Measurements from ENCODE around the gene EP300. TPM values are rescaled to one million over a fixed set of nuclear protein-coding genes. Genes with fewer than 3 reads are reported as not detected.

EP300 gene
- total RNA-seq, 3 donors from 2014 or later = 61.7 to 92.1 (median 88.1) TPM

DNA sequence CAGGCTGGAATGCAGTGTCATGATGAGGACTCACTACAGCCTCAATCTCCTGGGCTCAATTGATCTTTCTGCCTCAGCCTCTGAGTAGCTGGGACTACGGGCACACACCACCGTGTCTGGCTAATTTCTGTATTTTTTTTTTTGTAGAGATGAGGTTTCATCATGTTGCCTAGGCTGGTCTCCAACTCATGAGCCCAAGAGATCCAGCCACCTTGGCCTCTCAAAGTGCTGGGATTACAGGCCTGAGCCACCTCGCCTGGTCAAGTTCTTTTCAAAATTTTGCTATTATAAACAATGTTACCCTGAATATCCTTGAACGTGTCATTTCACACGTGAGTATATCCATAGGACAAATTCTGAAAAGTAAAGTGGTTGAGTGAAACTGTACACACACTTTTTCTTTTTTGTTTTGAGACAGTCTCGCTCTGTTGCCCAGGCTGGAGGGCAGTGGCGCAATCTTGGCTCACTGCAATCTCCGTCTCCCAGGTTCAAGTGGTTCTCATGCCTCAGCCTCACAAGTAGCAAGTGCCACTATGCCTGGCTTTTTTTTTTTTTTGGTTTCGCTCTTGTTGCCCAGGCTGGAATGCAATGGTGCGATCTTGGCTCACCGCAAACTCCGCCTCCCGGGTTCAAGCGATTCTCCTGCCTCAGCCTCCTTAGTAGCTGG is 21.6 kb upstream of the EP300 start:
- no peaks in the 10 kb centered on the region for H3K4me1 ChIP-seq (ENCODE audit: low read depth)
- H3K36me3 ChIP-seq (ENCODE audit: low read depth) = no peaks in the 10 kb centered on the region
- intact Hi-C loops (cut with DNase I, micrococcal nuclease) = no loop called here
- DNase-seq (no peak), ATAC-seq (no peak)
- no peak overlapping the region for H3K4me3 ChIP-seq
- no peaks in the 10 kb centered on the region for H3K9me3 ChIP-seq
- TF ChIP-seq, protein P1, sequence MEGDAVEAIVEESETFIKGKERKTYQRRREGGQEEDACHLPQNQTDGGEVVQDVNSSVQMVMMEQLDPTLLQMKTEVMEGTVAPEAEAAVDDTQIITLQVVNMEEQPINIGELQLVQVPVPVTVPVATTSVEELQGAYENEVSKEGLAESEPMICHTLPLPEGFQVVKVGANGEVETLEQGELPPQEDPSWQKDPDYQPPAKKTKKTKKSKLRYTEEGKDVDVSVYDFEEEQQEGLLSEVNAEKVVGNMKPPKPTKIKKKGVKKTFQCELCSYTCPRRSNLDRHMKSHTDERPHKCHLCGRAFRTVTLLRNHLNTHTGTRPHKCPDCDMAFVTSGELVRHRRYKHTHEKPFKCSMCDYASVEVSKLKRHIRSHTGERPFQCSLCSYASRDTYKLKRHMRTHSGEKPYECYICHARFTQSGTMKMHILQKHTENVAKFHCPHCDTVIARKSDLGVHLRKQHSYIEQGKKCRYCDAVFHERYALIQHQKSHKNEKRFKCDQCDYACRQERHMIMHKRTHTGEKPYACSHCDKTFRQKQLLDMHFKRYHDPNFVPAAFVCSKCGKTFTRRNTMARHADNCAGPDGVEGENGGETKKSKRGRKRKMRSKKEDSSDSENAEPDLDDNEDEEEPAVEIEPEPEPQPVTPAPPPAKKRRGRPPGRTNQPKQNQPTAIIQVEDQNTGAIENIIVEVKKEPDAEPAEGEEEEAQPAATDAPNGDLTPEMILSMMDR (IDR thresholded peaks at IDR 0.05) = no peak

DNA sequence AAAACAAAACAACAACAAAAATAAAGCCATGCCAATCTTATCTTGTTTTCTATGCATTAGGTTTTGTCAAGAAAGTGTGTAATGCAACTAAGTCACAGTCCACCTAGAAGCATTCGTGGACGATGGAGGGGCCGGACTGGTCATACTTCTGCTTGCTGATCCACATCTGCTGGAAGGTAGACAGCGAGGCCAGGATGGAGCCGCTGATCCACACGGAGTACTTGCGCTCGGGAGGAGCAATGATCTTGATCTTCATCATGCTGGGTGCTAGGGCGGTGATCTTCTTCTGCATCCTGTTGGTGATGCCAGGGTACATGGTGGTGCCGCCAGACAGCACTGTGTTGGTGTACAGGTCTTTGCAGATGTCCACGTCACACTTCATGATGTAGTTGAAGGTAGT is 18.3 kb upstream of the EP300 start:
- Histone ChIP-seq H3K36me3 (ENCODE audit: low read depth) (no peaks in the 10 kb centered on the region), H3K9me3 (no peaks in the 10 kb centered on the region), H3K4me3 (no peak overlapping the region), H3K4me1 (ENCODE audit: low read depth) (no peaks in the 10 kb centered on the region)
- intact Hi-C loops (cut with DNase I, micrococcal nuclease) = no loop called here
- TF ChIP-seq, protein P1 (IDR thresholded peaks at IDR 0.05) = no peak
- DNase-seq (no peak), ATAC-seq (no peak)

DNA sequence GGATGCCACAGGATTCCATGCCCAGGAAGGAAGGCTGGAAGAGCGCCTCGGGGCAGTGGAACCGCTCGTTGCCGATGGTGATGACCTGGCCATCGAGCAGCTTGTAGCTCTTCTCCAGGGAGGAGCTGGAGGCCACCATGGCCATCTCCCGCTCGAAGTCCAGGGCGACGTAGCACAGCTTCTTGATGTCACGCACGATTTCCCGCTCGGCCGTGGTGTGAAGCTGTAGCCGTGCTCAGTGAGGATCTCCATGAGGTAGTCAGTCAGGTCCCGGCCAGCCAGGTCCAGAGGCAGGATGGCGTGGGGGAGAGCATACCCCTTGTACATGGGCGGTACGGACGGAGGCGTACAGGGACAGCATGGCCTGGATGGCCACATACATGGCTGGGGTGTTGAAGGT is 17.9 kb upstream of the EP300 start:
- Histone ChIP-seq H3K4me1 (ENCODE audit: low read depth) (no peaks in the 10 kb centered on the region), H3K36me3 (ENCODE audit: low read depth) (no peaks in the 10 kb centered on the region), H3K9me3 (no peaks in the 10 kb centered on the region), H3K4me3 (no peak overlapping the region)
- intact Hi-C loops (cut with DNase I, micrococcal nuclease) = no loop called here
- TF ChIP-seq, protein P1 (IDR thresholded peaks at IDR 0.05) = no peak
- ATAC-seq = no peak
- DNase-seq = no peak

DNA sequence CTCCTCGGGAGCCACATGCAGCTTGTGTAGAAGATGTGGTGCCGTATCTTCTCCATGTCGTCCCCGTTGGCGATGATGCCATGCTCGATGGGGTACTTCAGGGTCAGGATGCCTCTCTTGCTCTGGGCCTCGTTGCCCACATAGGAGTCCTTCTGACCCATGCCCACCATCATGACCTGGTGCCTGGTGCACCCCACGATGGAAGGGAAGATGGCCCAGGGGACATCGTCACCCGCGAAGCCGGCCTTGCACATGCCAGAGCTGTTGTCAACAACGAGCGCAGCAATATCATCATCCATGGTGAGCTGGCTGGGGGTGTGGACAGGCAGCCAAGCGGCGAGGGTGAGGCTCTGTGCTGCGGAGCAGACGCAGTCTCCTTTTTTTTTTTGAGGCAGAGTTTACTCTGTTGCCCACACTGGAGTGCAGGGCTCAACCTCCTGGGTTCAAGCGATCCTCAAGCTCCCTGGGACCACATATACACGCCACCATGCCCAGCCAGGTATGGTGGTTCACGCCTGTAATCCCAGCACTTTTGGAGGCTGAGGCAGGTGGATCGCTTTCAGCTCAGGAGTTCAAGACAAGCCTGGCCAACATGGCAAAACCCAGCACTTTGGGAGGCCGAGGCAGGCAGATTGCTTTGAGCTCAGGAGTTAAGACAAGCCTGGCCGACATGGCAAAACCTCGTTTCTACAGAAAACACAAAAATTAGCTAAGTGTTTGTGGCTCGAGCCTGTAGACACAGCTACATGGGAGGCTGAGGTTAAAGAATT is 17.3 kb upstream of the EP300 start:
- intact Hi-C loops (cut with DNase I, micrococcal nuclease) = no loop called here
- TF ChIP-seq, protein P1 (IDR thresholded peaks at IDR 0.05) = no peak
- Histone ChIP-seq H3K9me3 (no peaks in the 10 kb centered on the region), H3K4me1 (ENCODE audit: low read depth) (no peaks in the 10 kb centered on the region), H3K4me3 (no peak overlapping the region), H3K36me3 (ENCODE audit: low read depth) (no peaks in the 10 kb centered on the region)
- no peak for ATAC-seq
- no peak for DNase-seq

DNA sequence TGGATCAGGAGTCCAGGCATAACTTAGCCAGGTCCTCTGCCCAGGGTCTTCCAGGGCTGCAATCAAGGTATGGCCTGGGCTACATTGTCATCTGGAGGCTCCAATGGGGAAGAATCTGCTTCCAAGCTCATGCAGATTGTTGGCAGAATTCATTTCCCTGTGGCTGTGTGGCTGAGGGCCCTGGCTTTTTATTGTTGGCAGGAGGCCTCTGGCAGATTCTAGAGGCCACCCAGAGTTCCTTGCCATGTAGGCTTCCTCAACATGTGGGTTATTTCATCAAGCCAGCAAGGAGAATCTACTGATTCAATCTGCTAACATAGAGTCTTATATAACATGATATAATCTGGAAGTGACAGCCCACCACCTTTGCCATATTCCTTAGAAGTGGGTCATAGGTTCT is 16.4 kb upstream of the EP300 start:
- DNase-seq = no peak
- Histone ChIP-seq H3K4me1 (ENCODE audit: low read depth) (no peaks in the 10 kb centered on the region), H3K4me3 (no peak overlapping the region), H3K36me3 (ENCODE audit: low read depth) (no peaks in the 10 kb centered on the region), H3K9me3 (no peaks in the 10 kb centered on the region)
- no peak for ATAC-seq
- intact Hi-C loops (cut with DNase I, micrococcal nuclease) = no loop called here
- TF ChIP-seq, protein P1 (IDR thresholded peaks at IDR 0.05) = no peak

Data from mucosa of descending colon (tissue), 3 donors.